Right forelimb (tissue), 1 donor: ENCODE data around the gene ZSWIM3.

Source experiments
- DNase-seq: peaks from one replicate; pipeline ENCODE4 v3.0.0-alpha.2; 2018

ZSWIM3 gene

DNA sequence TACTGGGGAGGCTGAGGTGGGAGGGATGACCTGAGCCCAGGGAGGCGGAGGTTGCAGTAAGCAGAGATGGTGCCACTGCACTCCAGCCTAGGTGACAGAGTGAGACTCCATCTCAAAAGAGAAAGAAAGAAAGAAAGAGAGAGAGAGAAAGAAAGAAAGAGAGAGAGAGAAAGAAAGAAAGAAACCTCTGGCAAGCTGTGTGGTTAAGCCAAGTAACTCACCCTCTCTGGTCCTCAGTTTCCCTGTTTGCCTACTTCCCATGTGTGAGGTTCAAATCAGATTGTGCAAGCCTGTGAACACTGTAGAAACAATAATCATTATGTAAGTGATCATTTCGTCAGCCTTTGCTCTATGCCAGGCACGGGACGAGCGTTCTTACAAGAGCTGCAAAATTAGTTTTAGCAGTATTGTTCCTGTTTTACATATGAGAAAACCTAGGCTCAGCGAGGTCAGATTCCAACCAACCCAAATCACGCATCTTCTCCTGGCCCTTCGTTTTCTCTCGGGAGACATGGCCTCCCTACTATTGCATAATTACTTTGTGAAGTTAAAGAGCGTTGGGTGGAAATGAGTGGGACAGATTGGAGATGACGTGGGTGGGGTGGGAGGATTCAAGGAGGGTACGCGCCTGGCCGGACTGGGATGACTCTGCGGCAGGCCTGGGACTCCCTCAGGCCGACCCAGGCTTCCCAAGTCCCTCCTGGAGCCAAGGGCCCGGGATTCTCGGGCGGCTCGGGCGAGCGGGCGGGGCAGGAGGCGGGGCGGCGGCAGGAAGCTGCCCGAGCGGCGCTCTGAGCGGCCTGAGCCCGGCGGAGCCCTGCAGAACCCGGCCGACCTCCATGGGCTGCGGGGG is 24.2 kb upstream of the ZSWIM3 start, which contains the start of gene SNX21:
TSS of gene SNX21 (plus strand) at position 770 of the 853 bp plus-strand sequence. CDS start 121 bp downstream, outside the sequence.
- peak; percentile 88 for DNase-seq

GRCh38 chr20:45833883-45834796 is 23.3 kb upstream of the ZSWIM3 start:
- DNase-seq: peak; percentile 89

- DNase-seq: no peak
These were observed 22.6 kb upstream of the ZSWIM3 start for GRCh38 chr20:45834797-45835161.

DNA sequence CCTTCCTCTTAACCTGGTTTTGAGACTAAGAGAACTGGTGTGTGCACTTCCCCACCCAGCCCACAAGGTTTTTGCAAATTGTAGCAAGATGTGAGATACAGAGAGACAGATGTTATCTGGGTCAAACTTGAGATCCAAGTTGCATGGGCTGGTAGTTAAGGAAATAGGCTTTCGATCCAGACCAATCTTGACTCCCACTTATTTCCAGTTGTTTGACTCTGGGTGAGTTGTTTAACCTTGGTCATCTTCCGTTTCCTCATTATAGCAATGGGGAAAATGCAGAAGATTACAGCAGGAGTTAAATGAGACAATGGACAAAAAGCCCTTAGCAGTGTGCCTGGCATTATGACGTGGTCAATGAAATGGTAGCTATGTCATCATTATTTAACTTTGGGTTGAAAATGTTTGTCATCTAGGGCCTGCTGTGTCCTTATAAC is 22.1 kb upstream of the ZSWIM3 start:
- DNase-seq: no peak

GRCh38 chr20:45835825-45836224 is 21.6 kb upstream of the ZSWIM3 start:
- no peak for DNase-seq

GRCh38 chr20:45836841-45837240 is 20.6 kb upstream of the ZSWIM3 start:
- DNase-seq: no peak

DNA sequence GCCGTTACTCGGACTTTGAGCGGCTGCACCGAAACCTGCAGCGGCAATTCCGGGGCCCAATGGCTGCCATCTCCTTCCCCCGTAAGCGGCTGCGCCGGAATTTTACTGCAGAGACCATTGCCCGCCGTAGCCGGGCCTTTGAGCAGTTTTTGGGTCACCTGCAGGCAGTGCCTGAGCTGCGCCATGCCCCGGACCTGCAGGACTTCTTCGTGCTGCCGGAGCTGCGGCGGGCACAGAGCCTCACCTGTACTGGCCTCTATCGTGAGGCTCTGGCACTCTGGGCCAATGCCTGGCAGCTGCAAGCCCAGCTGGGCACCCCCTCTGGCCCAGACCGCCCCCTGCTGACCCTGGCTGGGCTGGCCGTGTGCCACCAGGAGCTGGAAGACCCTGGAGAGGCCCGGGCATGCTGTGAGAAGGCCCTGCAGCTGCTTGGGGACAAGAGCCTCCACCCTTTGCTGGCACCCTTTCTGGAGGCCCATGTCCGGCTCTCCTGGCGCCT is 16.7 kb upstream of the ZSWIM3 start:
- no peak for DNase-seq

DNA sequence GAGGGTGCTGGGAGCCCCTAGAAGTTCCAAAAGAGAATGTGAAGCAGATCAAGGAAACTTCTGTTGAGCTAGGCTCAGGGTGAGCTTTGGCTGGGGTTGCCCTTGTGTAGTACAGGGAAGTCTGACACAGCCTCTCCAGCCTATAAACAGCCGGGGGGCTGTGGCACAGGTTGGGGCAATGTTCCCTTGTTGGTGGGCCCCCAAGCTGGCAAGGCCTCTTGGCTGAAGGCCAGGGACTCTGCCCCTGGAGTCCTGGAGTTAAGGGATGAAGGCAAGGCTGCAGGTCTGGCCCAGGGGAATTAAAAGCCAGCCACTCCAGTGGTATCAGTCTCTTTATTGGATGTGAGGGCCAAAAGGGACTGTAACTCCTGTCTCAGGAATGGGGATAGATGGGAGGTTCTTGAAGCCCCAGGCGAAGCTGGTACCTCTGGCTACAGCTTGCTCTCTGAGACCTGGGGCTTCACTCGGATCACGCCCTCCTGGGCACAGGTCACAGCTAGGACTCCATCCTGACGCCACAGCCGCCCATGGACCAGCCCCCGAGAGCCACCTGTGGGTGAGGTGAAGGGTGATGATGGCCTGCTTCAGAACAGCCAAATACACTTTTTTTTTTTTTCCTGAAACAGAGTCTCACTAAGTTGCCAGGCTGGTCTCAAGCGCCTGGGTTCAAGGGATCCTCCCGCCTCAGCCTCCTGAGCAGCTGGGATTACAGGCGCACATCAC is 15.8 kb upstream of the ZSWIM3 start:
- no peak for DNase-seq

GRCh38 chr20:45842169-45842812 is 15.1 kb upstream of the ZSWIM3 start:
- no peak for DNase-seq

DNA sequence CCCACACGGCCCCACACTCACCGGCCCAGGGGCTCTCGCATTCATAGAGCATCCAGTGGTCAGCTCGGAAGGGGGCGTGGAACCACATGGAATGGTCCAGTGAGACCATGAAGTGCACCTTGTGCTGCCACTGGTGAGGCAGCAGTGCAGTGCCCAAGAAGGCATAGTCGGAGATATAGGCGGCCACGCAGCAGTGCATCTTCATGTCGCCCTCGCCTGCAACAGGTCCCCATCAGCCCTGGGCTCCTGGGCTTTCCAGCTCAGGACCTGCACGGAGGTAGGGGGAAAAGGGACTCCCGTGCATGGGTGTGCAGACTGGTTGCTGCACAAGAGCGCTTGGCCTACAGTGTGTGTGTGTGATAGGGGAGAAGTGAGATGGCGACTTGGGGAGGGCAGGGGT is 13.9 kb upstream of the ZSWIM3 start:
- no peak for DNase-seq

DNA sequence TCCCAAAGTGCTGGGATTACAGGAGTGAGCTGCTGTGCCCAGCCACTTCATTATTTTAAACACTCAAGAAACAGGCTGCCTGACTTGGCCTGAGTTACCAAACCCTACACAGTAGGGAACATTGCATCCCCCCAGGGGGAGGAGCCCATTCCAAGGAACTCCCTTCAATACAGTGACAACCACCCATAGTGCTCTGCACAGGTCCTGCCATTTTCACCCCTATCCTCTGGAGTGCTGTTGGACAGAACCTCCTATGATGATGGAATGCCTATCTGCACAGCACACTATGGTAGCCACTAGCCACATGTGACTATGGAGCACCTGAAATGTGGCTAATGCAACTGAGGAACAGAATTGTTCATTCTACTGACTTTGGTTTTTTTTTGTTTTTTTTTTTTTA is 12.0 kb upstream of the ZSWIM3 start:
- no peak for DNase-seq

DNA sequence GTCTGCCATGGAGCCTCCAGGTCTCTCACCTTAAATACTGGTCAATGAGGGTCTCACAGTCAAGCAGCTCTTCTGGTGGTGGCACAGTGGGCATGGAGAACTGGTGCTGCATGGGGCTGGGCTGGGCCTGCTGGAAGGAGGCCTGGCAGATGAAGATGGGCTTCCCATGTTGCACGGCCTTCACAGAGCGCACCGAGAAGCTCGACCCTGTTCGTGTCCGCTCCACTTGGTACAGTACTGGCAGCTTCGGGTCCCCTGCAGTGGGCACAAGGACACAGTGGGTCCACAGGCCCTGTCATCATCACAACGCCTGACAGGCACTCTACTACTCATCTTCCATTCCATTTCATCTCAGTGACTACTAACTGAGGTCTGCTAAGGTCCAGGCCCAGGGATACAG is 9.0 kb upstream of the ZSWIM3 start:
- no peak for DNase-seq

- no peak for DNase-seq
These were observed 8.3 kb upstream of the ZSWIM3 start for GRCh38 chr20:45848969-45849582.

GRCh38 chr20:45850238-45850637 is 7.2 kb upstream of the ZSWIM3 start:
- DNase-seq: no peak

DNA sequence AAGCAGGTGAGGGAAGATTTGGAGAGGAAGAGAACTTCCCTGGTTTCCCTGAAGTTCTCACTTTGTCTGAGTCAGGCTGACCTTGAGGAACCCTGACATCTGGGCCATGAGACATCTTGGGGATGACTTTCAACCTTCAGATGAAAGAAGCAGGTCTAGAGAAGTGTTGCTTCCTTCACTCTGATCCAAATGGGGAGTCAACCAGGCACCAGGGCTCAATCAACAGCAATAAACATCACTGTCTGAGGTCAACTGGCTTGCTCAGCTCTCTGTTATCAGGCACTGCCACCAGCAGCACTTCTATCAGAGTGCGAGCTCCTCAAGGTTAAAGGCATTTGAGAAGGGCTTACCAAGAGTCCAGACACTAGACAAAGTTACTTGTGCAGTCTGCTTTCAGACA is 6.5 kb upstream of the ZSWIM3 start:
- no peak for DNase-seq

DNA sequence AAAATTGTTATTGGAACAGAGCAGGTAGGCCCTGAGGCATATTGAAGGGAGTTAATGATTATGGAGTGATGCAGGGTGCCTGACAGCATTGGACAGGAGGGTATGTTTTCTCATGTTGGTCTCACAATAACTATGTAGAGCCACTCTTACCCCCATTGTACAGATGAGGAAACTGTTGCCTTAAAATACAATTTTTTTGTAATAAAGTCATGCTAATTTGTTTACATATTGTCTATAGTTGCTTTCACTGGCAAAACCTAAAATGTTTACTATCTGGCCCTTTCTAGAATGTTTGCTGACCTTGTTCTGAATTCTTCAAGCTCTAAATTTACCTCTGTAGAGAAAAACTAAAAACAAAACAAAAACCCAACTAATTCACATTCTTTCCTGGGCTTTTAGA is 5.9 kb upstream of the ZSWIM3 start:
- DNase-seq: no peak

GRCh38 chr20:45852326-45852725 is 5.1 kb upstream of the ZSWIM3 start:
- no peak for DNase-seq

DNA sequence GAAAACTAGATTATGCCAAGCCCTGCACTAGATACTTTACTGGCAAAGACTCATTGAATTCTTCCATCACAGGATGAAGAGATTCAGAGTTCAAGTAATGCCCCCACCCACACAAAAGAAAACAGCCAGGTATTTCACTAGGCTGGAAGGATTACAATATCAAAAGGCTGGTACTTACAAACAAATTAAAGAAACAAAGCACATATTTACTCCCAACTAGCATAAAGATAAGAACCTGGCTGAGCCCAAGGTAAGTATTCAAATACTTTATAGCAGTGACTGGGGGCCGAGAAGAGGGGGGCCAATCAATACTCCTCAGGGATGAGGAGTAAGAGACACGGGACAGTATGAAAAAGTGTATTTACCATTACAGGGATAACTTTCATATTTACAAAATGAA is 3.9 kb upstream of the ZSWIM3 start:
- no peak for DNase-seq

DNA sequence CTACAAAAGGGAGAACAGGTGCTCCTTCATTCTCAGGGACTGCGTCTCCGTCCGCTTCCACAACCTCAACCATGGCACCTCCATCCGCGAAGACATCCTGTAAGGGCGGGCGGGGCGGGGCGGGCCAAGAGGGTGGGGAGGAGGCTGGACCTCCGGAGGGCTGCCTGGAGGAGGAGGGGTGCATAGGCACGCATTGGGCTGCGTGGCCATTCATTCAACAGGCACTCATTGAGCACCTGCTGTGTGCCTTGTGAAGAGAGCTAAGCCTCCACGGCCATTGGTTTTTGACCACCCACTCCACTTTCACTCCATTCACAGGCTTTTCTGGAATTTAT is 435 bp downstream of the ZSWIM3 start:
- no peak for DNase-seq

GRCh38 chr20:45859916-45860315 is 2.5 kb downstream of the ZSWIM3 start:
- DNase-seq: no peak

DNA sequence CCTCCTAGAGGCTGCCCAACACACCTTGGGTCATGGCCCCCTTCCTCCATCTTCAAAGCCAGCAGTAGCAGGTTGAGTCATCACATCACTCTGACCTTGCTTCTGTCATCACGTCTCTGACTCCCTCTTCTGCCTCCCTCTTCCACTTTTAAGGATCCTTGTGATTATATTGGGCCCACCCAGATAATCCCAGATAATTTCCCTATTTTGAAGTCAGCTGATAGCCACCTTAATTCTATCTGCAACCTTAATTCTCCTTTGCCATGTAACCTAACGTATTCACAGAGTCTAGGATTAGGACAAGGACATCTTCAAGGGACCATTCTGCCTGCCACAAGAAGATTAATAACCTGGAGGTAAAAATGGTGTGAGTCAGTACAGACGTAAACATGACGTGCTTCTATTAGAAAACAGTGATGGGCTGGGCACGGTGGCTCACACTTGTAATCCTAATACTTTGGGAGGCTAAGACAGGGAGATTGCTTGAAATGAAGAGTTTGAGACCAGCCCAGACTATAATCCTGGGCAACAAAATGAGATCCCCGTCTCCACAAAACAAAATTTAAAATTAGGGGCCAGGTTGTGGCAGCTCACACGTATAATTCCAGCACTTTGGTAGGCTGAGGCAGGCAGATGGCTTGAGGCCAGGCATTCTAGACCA is 3.3 kb downstream of the ZSWIM3 start:
- no peak for DNase-seq
